ENCODE results near the gene CSNK1G2. TPM values are rescaled to one million over a fixed set of nuclear protein-coding genes. Genes with fewer than 3 reads are reported as not detected.
"Not testable (repeated sequence)": the region's sequence is repeated elsewhere in the genome, so short reads cannot be mapped to it uniquely, and the experiment has no call there.

CSNK1G2 gene
- polyA plus RNA-seq, 5 donors = 32.0 to 70.0 (median 40.7) TPM

DNA sequence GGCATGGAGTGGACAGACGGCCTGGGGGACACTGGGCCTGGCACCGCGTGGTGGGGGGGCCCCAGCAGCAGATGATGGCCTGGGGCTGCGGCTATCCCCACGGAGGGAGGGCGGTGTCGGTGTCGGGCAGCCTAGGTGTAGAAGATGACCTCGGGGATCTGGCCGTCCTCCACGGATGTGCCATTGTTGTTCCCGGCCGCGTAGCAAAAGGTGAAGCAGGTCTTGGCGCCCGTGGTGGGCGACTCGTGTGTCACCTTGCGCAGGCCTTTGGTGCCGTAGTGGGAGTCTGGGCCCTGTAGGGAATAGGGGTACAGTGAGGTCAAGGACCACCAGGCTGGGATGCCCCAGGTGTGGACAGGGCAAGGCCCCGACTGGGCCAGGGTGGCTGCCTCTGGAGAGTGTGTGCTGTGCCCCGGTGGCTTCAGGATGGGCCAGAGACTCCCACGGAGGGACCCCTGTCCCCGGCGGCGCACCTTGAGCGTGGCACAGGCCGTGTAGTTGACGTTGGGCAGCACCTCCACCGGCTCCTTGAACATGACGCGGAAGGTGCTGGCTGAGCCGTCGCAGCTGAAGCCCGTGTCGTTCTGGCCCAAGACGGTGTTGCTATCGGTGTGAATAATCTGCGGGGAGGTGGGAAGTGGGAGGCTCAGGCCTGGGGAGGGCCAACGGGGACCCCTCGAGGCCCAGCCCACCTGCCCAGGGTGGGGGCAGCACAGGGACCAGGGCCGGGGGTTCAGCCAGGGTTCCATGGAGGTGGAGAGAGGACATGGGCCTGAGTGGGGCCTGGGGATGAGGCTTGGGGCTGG lies 45.6 kb downstream of the CSNK1G2 start:
- no peak for DNase-seq

DNA sequence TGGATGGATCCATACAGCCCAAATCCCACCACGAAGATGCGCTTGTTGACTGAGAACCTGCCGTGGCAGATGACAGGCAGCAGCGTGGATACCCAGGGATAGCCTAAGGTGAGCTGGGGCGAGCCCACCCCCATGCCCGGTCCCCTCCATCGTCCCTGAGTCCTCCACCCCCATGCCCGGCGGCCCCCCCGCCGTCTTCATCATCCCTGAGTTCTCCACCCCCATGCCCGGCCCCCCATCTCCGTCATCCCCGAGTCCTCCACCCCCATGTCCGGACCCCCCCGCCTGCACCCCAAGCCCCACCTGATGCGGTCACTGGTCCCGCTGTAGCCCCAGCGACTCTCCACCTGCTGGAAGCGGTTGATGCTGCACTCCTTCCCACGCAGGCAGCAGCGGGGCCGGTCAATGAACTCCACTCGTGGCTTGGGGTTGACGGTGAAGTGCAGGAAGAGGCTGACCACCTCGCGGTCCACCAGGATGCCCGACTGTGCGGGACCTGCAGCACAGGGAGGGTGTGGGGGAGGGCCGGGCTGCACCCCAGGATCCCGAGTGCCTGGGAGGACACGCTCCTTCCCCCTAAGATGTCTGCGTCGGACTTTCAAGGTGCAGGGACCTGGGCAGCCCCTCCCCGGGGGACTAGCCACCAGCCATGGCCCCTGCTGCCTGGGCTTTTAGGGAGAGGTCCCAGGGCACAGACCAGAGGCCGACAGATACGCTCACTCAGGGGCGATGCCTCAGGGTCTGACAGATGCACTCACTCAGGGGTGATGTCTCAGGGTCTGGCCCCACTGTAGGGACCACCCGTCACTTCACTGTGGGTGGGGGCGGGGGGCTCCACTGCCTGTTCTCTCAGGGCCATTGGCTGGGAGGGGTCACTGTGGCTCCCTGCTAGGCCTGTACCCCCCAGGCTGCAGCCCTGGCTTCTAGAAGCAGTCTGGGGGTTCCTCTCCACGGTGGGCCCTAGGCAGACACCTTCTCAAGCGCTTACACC lies 46.5 kb downstream of the CSNK1G2 start:
- DNase-seq = no peak

DNA sequence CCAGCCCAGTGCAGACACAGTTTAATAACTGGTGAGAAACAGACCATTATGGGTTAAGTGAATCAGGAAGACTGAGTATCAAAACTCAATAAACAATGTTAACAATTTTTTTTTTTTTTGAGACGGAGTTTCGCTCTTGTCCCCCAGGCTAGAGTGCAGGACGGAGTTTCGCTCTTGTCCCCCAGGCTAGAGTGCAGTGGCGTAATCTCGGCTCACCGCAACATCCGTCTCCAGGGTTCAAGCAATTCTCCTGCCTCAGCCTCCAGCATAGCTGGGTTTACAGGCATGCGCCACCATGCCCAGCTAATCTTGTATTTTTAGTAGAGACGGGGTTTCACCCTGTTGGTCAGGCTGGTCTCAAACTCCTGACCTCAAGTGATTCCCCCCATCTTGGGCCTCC lies 47.5 kb downstream of the CSNK1G2 start:
- DNase-seq = not testable (repeated sequence)

DNA sequence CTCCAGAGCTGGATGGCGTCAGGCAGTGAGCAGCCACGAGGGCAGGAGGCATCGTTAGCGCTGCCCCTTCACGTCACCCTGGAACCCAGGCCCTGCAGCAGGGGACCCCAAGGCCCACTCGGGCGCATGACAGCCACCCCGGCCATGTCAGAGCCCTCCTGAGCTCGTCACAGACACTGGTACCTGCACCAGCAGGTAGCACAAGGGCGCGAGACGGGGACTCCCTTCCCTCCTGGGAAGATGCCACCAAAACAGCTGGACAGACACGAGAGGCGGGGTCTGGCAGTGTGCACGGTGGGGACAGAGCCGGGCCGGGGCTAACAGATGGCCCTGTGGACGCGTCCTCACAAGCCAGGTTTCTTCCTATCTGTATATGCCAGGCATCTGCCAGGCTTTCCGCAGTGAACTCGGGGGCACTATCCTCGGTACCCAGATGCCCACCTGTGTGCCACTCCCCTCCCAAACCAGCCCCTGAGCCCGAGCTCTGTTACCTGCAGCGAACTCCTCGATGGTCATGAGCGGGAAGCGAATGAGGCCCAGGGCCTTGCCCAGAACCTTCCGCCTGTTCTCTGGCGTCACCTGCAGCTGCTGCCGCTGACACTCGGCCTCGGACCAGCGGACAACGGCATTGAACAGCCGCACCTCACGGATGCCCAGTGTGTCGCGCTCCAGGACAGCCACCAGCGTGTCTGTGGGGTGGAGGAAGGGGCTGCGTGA lies 48.7 kb downstream of the CSNK1G2 start:
- no peak for DNase-seq

DNA sequence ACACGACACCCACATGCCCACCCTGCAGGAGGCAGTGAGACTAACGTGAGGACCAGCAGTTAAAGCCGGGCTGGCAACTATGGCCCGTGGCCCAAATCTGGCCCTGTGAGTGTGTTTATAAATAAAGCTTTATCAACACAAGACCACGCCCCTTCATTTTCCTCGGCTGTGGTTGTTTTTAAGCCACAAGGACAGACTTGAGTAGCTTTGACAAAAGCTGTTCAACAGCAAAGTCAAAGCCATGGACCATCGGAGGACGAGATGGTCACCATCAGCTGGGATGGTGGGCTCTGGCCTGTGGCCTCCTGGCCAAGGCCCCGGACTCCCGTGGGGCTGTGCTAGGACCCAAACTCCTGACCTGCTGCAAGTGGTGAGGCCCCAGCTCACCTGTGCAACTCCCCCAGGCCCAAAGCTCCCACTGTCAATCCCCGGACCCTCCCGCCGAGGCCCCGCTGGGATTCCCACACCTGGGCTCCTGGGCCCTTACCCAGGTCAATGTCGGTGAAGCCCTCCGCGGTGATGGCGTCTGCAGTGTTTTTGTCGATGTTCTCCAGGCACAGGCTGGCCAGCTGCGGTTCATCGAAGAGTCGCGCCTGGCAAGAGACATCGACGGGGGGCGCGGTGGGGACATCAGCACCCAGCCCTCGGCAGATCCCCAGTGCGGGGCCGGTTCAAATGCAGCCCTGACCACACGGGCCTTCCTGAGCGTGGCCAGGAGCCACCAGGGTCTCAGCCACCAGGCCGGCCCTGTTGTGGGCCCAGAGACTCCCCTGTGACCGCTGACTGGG lies 49.5 kb downstream of the CSNK1G2 start:
- no peak for DNase-seq

DNA sequence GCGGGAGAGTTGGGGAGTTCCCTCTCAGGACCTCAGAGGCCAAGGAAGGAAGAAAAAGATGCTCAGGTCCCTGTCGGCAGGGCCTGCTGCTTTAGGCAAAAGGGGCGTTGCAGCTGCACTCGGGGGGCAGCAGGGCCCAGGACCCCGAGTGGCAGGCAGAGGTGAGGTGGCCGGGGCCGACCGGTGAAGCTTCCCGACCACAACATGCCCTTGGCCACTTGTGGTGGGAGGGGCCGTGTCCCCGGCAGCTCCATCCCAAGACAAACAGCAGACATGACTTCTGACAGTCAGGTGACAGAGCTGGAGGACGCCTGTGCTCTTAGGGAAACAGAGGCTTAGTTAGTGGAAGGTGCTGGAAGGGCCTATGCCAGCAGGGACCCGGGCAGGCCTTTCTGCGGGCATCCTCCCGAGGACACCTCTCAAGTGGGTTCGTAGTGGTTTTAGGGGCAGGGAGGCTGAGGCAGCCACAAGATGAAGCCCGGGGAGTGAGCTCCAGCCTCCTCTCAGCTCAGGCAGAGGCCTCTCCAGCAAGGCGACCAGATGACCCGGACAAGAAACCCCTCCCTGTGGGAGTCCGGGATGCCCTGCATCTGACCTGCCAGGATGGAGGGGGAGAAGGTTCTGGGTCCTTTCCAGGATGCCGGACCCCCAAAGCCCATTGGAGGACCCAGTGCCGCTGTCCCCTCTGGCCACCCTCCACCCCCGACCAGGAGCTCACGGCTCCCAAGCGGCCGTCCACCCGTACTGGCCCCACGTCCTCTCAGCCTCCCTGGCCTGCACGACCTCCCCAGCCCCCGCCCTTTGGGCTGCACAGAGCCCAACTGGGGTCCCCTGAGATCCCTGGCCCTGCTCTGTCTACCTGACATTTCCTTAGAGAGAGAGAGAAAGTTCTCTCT lies 50.3 kb downstream of the CSNK1G2 start:
- no peak for DNase-seq

DNA sequence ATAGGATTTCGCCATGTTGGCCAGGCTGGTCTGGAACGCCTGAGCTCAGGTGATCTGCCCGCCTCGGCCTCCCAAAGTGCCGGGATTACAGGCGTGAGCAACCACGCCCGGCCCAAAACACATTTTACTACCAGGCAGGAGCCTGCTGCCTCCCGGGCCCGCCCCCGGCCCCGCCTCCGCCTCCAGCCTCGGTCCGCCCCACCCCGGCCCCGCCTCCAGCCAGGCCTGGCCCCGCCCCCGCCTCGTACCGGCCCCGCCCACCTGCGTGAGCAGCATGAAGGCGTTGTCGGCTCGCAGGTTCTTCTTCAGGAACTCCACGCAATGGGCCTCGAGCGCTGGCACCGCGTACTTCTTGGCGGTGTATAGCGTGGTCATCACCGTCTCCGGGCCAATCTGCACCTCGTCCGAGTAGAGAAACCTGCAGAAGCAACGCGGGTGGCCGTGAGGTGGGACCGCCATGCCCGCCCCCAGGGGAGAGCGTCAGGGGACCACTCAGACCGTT lies 51.8 kb downstream of the CSNK1G2 start:
- DNase-seq = no peak

DNA sequence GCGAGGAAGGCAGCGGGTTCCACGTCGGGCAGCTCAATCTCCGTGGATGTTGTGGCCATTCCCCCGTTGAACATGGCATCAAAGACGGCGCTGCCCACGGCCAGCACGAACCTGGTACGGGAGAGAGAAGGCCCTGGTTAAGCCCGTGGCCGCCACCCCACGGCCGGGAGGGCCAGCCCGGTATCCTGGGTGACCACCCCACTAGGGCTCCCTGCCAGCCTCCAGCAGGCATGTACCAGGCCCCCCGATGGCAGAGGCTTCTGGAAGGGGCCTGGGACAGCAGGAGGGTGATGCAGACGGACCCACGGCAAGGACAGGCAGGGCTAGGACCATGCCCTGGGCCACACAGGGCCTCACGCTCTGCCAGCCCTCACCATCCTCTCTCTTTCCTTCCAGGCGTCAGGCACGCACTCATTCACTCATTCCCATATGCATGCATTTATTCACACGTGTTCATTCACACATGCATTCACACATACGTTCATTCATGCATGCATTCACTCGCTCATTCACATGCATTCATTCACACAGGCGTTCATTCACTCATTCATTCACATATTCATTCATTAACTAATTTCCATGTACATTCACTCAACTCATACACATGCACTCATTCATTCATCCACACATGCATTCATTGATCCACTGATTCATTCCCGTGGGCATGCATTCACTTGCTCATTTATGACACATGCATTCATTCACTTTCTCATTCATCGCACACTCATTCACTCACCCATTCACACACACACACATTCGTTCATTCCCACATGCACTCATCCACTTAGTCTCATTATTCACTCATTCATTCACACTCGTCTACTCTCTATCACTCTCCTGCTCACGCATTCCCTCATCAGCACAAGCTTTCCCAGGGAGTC lies 56.6 kb downstream of the CSNK1G2 start:
- DNase-seq = no peak

DNA sequence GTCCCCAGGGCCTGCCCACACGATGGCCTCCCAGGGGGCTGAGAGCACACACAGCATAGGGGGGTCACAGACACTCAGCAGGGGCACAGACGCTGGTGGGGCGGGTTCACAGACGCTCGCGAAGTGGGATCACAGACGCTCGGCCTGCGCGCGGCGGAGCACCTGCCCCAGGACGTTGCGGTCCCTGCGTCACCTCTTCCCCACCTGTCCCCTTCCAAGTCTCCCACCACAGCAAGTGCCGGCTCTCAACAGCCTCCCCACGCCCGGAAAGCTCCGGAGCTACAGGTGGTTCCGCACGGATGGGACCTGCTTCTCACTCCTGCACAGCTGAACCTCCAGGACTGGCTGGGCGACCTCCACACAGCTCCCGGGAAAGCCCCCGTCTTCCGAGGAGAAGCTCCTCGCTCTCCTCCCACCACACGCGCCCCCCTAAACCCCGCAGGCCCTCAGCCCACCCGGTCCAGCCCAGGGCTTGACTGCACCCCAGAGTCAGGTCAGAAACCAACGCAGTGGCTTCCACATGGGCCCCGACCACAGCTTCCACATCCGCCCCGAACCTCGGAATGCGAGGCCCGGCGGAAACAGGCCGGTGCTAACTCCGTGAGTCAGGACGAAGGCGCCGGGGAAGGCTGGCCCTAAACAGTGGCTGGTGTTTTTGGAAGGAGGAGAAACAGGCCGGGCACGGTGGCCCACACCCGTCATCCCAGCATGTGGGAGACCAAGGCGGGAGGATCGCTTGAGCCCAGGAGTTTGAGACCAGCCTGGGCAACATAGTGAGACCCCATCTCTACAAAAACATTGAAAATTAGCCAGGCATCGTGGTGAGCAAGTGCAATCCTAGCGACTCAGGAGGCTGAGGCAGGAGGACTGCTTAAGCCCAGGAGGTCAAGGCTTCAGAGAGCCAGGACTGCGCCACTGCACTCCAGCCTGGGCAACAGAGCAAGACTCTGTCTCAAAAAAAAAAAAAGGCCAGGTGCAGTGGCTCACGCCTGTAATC lies 58.0 kb downstream of the CSNK1G2 start:
- DNase-seq = no peak

DNA sequence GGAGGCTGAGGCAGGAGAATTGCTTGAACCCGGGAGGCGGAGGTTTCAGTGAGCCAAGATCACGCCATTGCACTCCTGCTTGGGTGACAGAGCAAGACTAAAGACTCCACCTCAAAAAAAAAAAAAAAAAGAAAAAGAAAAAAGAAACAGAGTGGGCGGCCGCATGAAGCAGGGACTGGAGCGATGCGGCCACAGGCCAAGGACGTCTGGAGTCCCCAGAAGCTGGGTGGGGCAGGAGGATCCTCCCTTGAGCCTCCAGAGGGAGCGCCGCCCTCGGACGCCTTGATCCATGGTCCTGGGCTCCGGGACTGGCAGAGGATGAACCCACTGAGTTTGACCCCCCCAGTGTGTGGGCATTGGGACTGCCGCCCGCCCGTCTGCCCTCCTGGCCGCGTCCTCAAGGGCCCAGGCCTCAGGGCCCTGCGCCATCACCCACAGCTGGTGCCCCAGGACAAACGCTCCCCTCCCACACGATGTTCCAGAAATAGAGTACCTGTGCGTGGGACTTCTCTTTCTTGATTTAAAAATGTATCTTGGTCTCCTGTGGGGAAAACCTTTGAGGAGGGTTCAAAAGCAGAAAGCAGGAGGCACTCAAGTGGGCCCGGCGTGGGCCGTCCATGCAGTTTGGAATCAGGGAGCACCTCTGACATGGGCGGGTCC lies 59.0 kb downstream of the CSNK1G2 start:
- no peak for DNase-seq

DNA sequence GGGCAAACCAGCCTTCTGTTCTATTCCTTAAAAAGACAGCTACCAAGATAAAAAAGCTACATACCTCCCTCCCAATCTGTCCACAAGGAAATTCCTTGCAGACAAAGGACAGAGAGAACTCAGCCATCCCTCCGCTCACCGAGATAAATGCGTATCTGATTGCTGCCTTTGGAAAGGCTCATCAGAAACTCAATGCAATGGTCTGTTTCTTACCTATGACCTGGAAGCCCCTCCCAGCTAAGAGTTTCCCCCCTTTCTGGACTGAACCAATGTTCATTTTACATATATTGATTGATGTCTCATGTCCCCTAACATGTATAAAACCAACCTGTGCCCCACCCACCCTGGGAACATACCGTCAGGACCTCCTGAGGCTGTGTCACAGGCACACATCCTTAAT lies 62.9 kb downstream of the CSNK1G2 start:
- DNase-seq = no peak

DNA sequence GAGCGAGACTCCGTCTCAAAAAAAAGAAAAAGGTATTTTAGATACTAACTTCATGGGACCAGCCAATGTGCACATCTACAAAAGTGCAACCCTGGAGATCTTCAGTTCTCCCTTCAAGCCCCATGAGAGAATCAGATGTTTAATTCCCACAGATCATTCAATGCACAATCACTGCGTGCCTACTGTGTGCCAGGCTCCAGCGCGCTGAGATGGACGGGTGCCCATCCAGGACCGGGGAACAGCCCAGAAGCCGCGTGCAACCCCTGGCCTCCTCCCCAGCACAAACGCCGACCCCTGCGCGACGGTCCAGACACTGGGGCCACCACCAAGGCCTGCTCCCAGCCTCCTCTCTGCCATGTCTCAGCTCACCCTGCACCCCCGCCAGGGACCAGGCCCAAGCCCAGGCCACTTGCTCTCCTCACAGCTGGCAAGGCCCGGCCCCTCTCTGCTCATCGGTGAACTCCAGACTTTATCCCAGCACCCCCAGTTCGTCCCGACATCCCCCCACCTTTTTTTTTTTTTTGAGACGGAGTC lies 69.2 kb downstream of the CSNK1G2 start:
- no peak for DNase-seq

DNA sequence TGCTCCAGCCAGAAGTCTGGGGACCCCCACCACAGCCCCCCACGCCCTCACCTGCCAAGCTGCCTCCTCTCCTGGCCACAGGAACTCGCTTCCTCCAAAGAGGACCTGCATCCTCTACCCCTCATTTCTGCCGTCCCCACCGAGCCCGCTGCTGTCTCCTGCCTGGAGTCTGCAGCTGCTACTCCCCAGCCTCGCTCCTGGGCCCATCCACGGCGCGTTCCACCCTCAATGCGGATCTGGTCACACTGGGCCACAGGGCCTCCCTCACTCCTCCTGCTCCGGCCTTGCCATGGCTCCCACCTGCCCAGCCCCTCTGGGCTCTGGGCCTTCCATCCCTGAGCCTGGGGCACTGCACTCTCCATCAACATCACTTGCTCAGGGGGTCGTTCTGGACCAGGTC lies 70.2 kb downstream of the CSNK1G2 start:
- DNase-seq = no peak

DNA sequence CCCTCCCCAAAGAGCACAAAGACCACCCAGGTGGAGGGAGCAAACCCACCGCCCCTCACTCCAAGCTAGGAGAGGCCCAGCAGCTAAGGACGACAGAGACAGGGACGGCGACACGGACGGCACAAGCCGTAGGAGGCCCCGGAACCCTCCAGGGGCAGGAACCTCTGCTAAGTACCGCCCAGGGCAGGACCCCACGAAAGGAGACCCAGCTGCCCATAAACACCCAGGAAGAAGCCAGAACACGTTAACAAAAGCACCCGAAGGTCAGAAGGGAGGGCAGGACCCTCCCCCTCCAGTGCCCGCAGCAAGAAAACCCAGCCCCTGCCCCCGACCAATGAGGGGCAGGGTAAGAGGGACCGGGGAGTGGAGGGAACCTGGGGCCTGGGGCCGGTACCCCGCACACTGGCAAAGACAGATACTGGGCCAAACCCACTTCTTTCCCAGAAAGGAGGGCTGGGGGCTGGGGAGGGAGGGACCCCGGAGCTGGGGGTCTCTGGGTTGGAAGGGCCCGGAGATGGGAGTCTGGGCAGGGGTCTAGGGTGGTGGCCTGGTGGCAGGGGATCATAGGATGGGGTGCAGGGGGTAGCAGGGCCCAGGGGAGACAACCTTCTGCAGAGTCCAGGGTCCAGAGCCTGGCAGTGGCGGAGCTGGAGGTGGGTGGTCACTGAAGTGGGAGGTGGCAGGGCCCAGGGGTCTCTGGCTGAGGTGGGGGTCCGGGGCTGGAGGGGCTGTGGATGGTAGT lies 72.1 kb downstream of the CSNK1G2 start:
- DNase-seq = no peak

DNA sequence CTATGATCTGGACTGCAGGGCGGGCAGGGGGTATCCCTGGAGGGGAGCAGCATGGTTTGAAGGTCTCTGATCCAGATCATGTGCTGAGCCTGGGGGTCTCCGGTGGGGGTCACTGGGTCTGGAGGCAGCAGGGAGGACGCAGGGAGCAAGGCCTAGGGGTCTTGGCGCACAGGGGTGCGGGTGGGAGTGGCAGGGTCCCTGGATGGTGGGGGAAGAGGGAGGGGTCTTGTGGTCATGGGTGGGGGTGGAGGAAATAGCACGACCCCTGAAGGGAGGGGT lies 72.7 kb downstream of the CSNK1G2 start:
- DNase-seq = no peak

DNA sequence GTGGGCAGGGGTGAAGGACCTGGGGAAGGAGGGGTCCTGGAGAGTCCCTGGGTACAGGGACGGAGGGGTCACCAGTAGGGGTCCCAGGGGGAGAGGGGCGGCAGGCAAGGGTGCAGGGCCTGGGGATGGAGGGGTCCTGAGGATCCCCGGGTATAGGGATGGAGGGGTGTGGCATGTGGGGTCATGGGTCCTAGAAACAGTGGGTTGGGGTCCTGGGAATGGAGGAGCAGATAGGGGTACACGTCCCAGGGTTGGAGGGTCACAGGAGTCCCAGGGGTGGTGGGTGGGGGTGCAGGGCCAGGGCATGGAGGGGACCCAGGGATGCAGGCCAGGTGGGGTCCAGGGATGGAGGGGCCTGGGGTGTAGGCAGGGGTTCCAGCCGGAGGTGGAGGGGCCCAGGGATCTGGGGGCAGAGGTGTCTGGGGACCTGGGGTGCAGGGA lies 73.2 kb downstream of the CSNK1G2 start:
- DNase-seq = no peak

Measured in right lung (tissue), 5 donors.